GM12872 (cell line): ENCODE data around the gene IQCK.

Experiments used
- CTCF ChIP-seq: IDR thresholded peaks from 3 replicates; pipeline ENCODE4 v1.5.1; 2011; ENCODE audit warnings: low read depth, mild to moderate bottlenecking, low read length, moderate library complexity; ENCODE audit not compliant: insufficient read depth

Gene IQCK

GRCh38 chr16:19708296-19709205 is 9.5 kb upstream of the IQCK start:
- no peak for TF ChIP-seq CTCF

- no peak for TF ChIP-seq CTCF
Observed at GRCh38 chr16:19709381-19710136, 8.5 kb upstream of the IQCK start.

GRCh38 chr16:19710191-19710908 is 7.7 kb upstream of the IQCK start:
- TF ChIP-seq CTCF, result no peak

GRCh38 chr16:19710991-19711545 is 7.0 kb upstream of the IQCK start:
- TF ChIP-seq CTCF, result no peak

GRCh38 chr16:19711643-19712042 is 6.4 kb upstream of the IQCK start:
- no peak for TF ChIP-seq CTCF

- TF ChIP-seq CTCF, result no peak
Observed at GRCh38 chr16:19712418-19713058, 5.5 kb upstream of the IQCK start.
